PC-9 (cell line): ENCODE measurements around the gene STK39. TPM values are rescaled to one million over a fixed set of nuclear protein-coding genes. Genes with fewer than 3 reads are reported as not detected.

Source experiments
- BruUV-seq: library from RNA; stranded (reverse); fragments of 400-500 nt; replicated peaks from 2 replicates; lab custom pipeline; 2021; lab: Mats Ljungman, UMichigan
- CTCF ChIA-PET: fragments of 300-600 bp; sonication (Branson Sonifier 250); formaldehyde crosslinking; loops from one replicate; lab custom pipeline; 2022; ENCODE audit warnings: antibody characterized with exemption; lab: Charles Lee
- POLR2A ChIA-PET: fragments of 300-600 bp; sonication (Branson Sonifier 250); formaldehyde crosslinking; loops from one replicate; lab custom pipeline; 2022; ENCODE audit warnings: antibody characterized with exemption; ENCODE audit not compliant: unreplicated experiment; lab: Charles Lee
- DNase-seq, 2 experiments: peaks; one replicate each; pipeline versions ENCODE4 v3.0.0 to v3.0.0-alpha.2; 2015 to 2022; ENCODE audit warnings: mixed read lengths in 1 of 2
- H2AFZ ChIP-seq: fragments of 200-600 bp; sonication (generic); 2 replicates; pipeline ENCODE4 v1.8.1; 2017; ENCODE audit warnings: antibody characterized with exemption
- H3F3A ChIP-seq: fragments of 200-600 bp; sonication (generic); 2 replicates; pipeline ENCODE4 v1.8.1; 2017; ENCODE audit warnings: antibody characterized with exemption, mild to moderate bottlenecking, low read depth; ENCODE audit not compliant: insufficient read depth
- H3K27ac ChIP-seq: fragments of 200-600 bp; sonication (generic); 2 replicates; pipeline ENCODE4 v1.6.1; 2016; ENCODE audit warnings: mixed run types
- H3K27me3 ChIP-seq: fragments of 200-600 bp; sonication (generic); 2 replicates; pipeline ENCODE4 v1.6.1; 2016; ENCODE audit warnings: low read depth, mixed run types; ENCODE audit not compliant: insufficient read depth
- H3K36me3 ChIP-seq: fragments of 200-600 bp; sonication (generic); 2 replicates; pipeline ENCODE4 v1.6.1; 2016; ENCODE audit warnings: low read depth, mixed run types
- H3K4me1 ChIP-seq: fragments of 200-600 bp; sonication (generic); replicated peaks from 2 replicates; pipeline ENCODE4 v1.6.1; 2016; ENCODE audit warnings: mixed run types; ENCODE audit not compliant: insufficient read depth
- H3K4me2 ChIP-seq: fragments of 200-600 bp; sonication (generic); 2 replicates; pipeline ENCODE4 v1.6.1; 2017; ENCODE audit warnings: mixed run types
- H3K4me3 ChIP-seq: fragments of 200-600 bp; sonication (generic); 2 replicates; pipeline ENCODE4 v1.6.1; 2016; ENCODE audit warnings: mixed run types
- H3K79me2 ChIP-seq: fragments of 200-600 bp; sonication (generic); 2 replicates; pipeline ENCODE4 v1.6.1; 2017; ENCODE audit warnings: low read depth, mixed run types
- H3K9me2 ChIP-seq: fragments of 200-600 bp; sonication (generic); 2 replicates; pipeline ENCODE4 v1.8.1; 2017; ENCODE audit warnings: mild to moderate bottlenecking; ENCODE audit not compliant: insufficient read depth
- H3K9me3 ChIP-seq: fragments of 200-600 bp; sonication (generic); 2 replicates; pipeline ENCODE4 v1.8.1; 2016; ENCODE audit warnings: low read depth; ENCODE audit not compliant: insufficient read depth
- H4K20me1 ChIP-seq: fragments of 200-600 bp; sonication (generic); 2 replicates; pipeline ENCODE4 v1.8.1; 2017; ENCODE audit not compliant: insufficient read depth
- EZH2 ChIP-seq: fragments of 200-600 bp; sonication (generic); IDR thresholded peaks from 2 replicates; pipeline ENCODE4 v1.8.0; 2017; ENCODE audit warnings: antibody characterized with exemption, low read depth
- intact Hi-C: fragments of 100-400 bp; cut with micrococcal nuclease; formaldehyde crosslinking; loops from one replicate; pipeline ENCODE4 v1.10.0; 2022; ENCODE audit not compliant: unreplicated experiment
- total RNA-seq: library from RNA; stranded (reverse); gene quantifications from 2 replicates; pipeline ENCODE4 v1.2.3, GENCODE V29; 2021
- TF ChIP-seq, protein P1 (sequence below): fragments of 200-600 bp; sonication (generic); conservative IDR thresholded peaks from 2 replicates; pipeline ENCODE4 v1.6.1; 2017; ENCODE audit warnings: mixed run types, antibody characterized with exemption, mild to moderate bottlenecking, moderate library complexity

STK39 gene
- total RNA-seq, 1 experiment from 2014 or later = 14.5 TPM

DNA sequence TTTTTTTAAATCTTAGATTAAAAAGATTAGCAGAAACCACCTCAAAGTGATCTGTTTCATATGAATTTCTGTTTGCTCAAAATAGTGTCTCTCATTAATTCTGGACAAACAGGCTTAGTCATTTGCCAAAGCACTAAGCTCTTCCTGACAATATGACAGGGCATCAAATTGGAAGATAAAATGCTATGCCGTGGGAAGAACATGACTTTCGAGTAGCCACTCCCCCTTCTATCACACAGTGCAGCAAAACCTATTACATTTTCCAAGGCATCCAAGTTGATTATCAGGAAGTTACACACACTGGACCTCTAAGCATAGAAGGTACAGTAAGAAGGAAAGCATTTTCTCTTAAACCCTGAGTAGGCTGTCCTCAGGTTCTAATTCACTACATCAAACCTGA lies 89.5 kb downstream of the STK39 start:
- 0 out of 2 replicates have a peak, but pooled peaks cover 5% of the 10 kb centered on the region for H3K79me2 ChIP-seq
- no peaks in the 10 kb centered on the region for H3K9me3 ChIP-seq
- peaks cover 36% of the 10 kb centered on the region for H3K4me1 ChIP-seq
- H3K27ac ChIP-seq = peak overlapping the region; percentile 81
- peaks cover 14% of the 10 kb centered on the region; the same call in 1 of the 2 replicates for H3F3A ChIP-seq
- TF ChIP-seq, protein P1, sequence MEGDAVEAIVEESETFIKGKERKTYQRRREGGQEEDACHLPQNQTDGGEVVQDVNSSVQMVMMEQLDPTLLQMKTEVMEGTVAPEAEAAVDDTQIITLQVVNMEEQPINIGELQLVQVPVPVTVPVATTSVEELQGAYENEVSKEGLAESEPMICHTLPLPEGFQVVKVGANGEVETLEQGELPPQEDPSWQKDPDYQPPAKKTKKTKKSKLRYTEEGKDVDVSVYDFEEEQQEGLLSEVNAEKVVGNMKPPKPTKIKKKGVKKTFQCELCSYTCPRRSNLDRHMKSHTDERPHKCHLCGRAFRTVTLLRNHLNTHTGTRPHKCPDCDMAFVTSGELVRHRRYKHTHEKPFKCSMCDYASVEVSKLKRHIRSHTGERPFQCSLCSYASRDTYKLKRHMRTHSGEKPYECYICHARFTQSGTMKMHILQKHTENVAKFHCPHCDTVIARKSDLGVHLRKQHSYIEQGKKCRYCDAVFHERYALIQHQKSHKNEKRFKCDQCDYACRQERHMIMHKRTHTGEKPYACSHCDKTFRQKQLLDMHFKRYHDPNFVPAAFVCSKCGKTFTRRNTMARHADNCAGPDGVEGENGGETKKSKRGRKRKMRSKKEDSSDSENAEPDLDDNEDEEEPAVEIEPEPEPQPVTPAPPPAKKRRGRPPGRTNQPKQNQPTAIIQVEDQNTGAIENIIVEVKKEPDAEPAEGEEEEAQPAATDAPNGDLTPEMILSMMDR = no peak
- TF ChIP-seq EZH2 = no peak
- no peaks in the 10 kb centered on the region for H3K27me3 ChIP-seq
- BruUV-seq = no TSS peak
- H3K9me2 ChIP-seq = no peaks in the 10 kb centered on the region
- CTCF ChIA-PET = no interaction called here
- peaks cover 7% of the 10 kb centered on the region for H3K36me3 ChIP-seq
- DNase-seq = peak in 1 of 2 experiments; percentile 93
- H4K20me1 ChIP-seq = no peaks in the 10 kb centered on the region
- POLR2A ChIA-PET = interaction anchor here (0.6 kb wide), 1 partner anchor 81 kb away, joined by 5 read pairs; no protein-coding TSS in a partner anchor
- H2AFZ ChIP-seq = no peak overlapping the region
- intact Hi-C loops = no loop called here
- no peak overlapping the region for H3K4me3 ChIP-seq
- H3K4me2 ChIP-seq = peak overlapping the region; percentile 13; the same call in 1 of the 2 replicates

DNA sequence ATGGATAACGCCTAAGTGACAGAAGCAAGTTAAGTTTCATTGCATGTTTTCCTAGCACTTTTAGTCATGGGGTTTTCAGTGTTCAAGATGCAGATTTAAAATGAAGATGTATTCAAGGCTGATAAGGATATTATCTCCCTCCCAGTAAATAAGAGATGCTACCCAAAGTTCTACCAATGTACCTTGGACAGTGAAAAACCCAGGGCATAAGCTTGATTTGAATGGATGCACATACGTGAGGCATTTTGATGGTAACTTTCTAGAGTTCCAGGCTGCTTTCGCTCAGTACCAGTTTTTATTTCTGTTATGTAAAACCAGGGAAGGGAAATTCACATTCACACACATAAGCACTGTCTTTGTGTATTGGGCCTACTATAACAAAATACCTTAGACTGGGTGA lies 90.3 kb downstream of the STK39 start:
- Histone ChIP-seq H3K9me2 (no peaks in the 10 kb centered on the region), H3K36me3 (peaks cover 7% of the 10 kb centered on the region), H3K27ac (peak overlapping the region; percentile 81), H3K4me1 (peaks cover 36% of the 10 kb centered on the region), H3K4me3 (no peak overlapping the region), H3K27me3 (no peaks in the 10 kb centered on the region), H3K4me2 (0 out of 2 replicates have a peak overlapping the region, but pooled peaks have one; percentile 1), H3K79me2 (0 out of 2 replicates have a peak, but pooled peaks cover 5% of the 10 kb centered on the region), H4K20me1 (no peaks in the 10 kb centered on the region), H3K9me3 (no peaks in the 10 kb centered on the region), H3F3A (peaks cover 14% of the 10 kb centered on the region; the same call in 1 of the 2 replicates), H2AFZ (no peak overlapping the region)
- no TSS peak for BruUV-seq
- TF ChIP-seq, protein P1 = no peak
- TF ChIP-seq EZH2 = no peak
- ChIA-PET POLR2A (no interaction called here), CTCF (no interaction called here)
- DNase-seq = no peak
- intact Hi-C loops = no loop called here

DNA sequence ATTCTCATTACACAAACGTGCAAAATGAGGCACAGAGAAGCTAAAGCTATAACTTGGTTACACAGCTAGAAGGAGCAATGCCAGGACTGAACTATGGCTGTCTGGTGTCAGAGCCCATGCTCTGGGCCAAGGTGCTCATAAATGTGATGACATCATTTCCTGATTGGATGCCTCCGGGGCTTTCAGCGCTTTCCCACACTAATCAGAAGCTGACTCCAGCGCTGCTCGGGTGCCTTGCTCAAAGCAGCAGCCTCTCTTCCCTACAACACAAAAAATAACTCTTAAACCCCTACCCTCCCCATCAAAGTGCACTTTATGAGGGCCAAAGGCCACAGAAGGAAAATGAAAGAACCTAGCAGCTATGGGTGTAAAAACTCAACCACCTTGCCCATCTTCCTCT lies 90.7 kb downstream of the STK39 start:
- H3K4me3 ChIP-seq = no peak overlapping the region

More for the DNA sequence above, 90.7 kb downstream of the STK39 start:
- peaks cover 14% of the 10 kb centered on the region; the same call in 1 of the 2 replicates for H3F3A ChIP-seq
- ChIA-PET CTCF (no interaction called here), POLR2A (no interaction called here)
- no peak overlapping the region for H3K4me2 ChIP-seq
- H3K27ac ChIP-seq = peak overlapping the region; percentile 81
- H3K36me3 ChIP-seq = peaks cover 7% of the 10 kb centered on the region
- H2AFZ ChIP-seq = no peak overlapping the region
- H3K79me2 ChIP-seq = 0 out of 2 replicates have a peak, but pooled peaks cover 5% of the 10 kb centered on the region
- DNase-seq = no peak
- H3K9me3 ChIP-seq = no peaks in the 10 kb centered on the region
- intact Hi-C loops = no loop called here
- no TSS peak for BruUV-seq
- H3K4me1 ChIP-seq = peaks cover 36% of the 10 kb centered on the region
- no peaks in the 10 kb centered on the region for H4K20me1 ChIP-seq
- no peaks in the 10 kb centered on the region for H3K9me2 ChIP-seq
- no peaks in the 10 kb centered on the region for H3K27me3 ChIP-seq
- TF ChIP-seq EZH2 = no peak
- TF ChIP-seq, protein P1 = no peak
